Activated T-helper 1 cell treated with anti-CD3 and anti-CD28 coated beads, Interleukin-12 subunit alpha, Interleukin-12 subunit beta, Interleukin-2, Interleukin-4 antibody, amounts not matched to agents 30 ng/mL and 10 ng/mL and 1 ng/mL, durations not matched to agents 14 hours and 24 hours and 36 hours (primary cell): ENCODE measurements around the gene AKAP7. TPM values are rescaled to one million over a fixed set of nuclear protein-coding genes. Genes with fewer than 3 reads are reported as not detected.

Source experiments
- DNase-seq: peaks from one replicate; pipeline ENCODE4 v3.0.0; 2021; ENCODE audit warnings: low spot score
- H3K27ac Mint-ChIP-seq: one replicate; pipeline ENCODE4 v1.8.0; 2021; ENCODE audit warnings: mild to moderate bottlenecking, mixed read lengths
- H3K27me3 Mint-ChIP-seq: one replicate; pipeline ENCODE4 v1.8.0; 2022; ENCODE audit warnings: mild to moderate bottlenecking, moderate library complexity, mixed read lengths; ENCODE audit not compliant: insufficient read depth
- H3K36me3 Mint-ChIP-seq: one replicate; pipeline ENCODE4 v1.8.0; 2021; ENCODE audit warnings: low read depth, mixed read lengths
- H3K4me1 Mint-ChIP-seq: one replicate; pipeline ENCODE4 v1.8.0; 2021; ENCODE audit warnings: low read depth, mixed read lengths
- H3K4me3 Mint-ChIP-seq: one replicate; pipeline ENCODE4 v1.8.0; 2021; ENCODE audit warnings: mild to moderate bottlenecking, moderate library complexity, mixed read lengths
- H3K9me3 Mint-ChIP-seq: one replicate; pipeline ENCODE4 v1.8.0; 2021; ENCODE audit warnings: mixed read lengths
- intact Hi-C: fragments of 100-400 bp; cut with micrococcal nuclease; formaldehyde crosslinking; loops from one replicate; pipeline ENCODE4 v1.15.1; 2024
- total RNA-seq: library from RNA; stranded (reverse); gene quantifications from 2 replicates; pipeline ENCODE4 v1.2.3, GENCODE V29; 2022

The AKAP7 gene
- total RNA-seq, 1 donor from 2014 or later = 3.4 TPM

GRCh38 chr6:131215219-131215618 lies 80.0 kb downstream of the AKAP7 start:
- intact Hi-C loops = no loop called here
- no peak overlapping the region for H3K4me3 Mint-ChIP-seq
- no peak for DNase-seq
- H3K36me3 Mint-ChIP-seq = no peaks in the 10 kb centered on the region
- H3K27ac Mint-ChIP-seq = no peak overlapping the region
- H3K9me3 Mint-ChIP-seq = no peaks in the 10 kb centered on the region
- peaks cover 2% of the 10 kb centered on the region for H3K27me3 Mint-ChIP-seq
- H3K4me1 Mint-ChIP-seq = peaks cover 17% of the 10 kb centered on the region

- no peak overlapping the region for H3K27ac Mint-ChIP-seq
- H3K4me1 Mint-ChIP-seq = peaks cover 17% of the 10 kb centered on the region
- no peak for DNase-seq
- intact Hi-C loops = no loop called here
- H3K4me3 Mint-ChIP-seq = no peak overlapping the region
- H3K36me3 Mint-ChIP-seq = no peaks in the 10 kb centered on the region
- no peaks in the 10 kb centered on the region for H3K9me3 Mint-ChIP-seq
- peaks cover 2% of the 10 kb centered on the region for H3K27me3 Mint-ChIP-seq
Observed at GRCh38 chr6:131216246-131216645, 81.0 kb downstream of the AKAP7 start.

GRCh38 chr6:131222773-131223172 lies 87.5 kb downstream of the AKAP7 start:
- H3K4me1 Mint-ChIP-seq = no peaks in the 10 kb centered on the region
- H3K36me3 Mint-ChIP-seq = peaks cover 4% of the 10 kb centered on the region
- no peaks in the 10 kb centered on the region for H3K9me3 Mint-ChIP-seq
- no peaks in the 10 kb centered on the region for H3K27me3 Mint-ChIP-seq
- DNase-seq = no peak
- intact Hi-C loops = no loop called here
- H3K27ac Mint-ChIP-seq = no peak overlapping the region
- H3K4me3 Mint-ChIP-seq = no peak overlapping the region

GRCh38 chr6:131223416-131223815 lies 88.1 kb downstream of the AKAP7 start:
- peaks cover 5% of the 10 kb centered on the region for H3K36me3 Mint-ChIP-seq

GRCh38 chr6:131225127-131225526 lies 89.9 kb downstream of the AKAP7 start:
- no peaks in the 10 kb centered on the region for H3K27me3 Mint-ChIP-seq
- no peak overlapping the region for H3K27ac Mint-ChIP-seq
- peaks cover 5% of the 10 kb centered on the region for H3K36me3 Mint-ChIP-seq
- no peaks in the 10 kb centered on the region for H3K4me1 Mint-ChIP-seq
- H3K4me3 Mint-ChIP-seq = no peak overlapping the region
- intact Hi-C loops = no loop called here
- no peak for DNase-seq
- H3K9me3 Mint-ChIP-seq = no peaks in the 10 kb centered on the region

More at GRCh38 chr6:131223416-131223815, 88.1 kb downstream of the AKAP7 start:
- intact Hi-C loops = no loop called here
- Mint-ChIP-seq H3K4me1 (no peaks in the 10 kb centered on the region), H3K9me3 (no peaks in the 10 kb centered on the region), H3K4me3 (no peak overlapping the region), H3K27ac (no peak overlapping the region), H3K27me3 (no peaks in the 10 kb centered on the region)
- DNase-seq = no peak

- Mint-ChIP-seq H3K36me3 (peaks cover 5% of the 10 kb centered on the region), H3K4me1 (no peaks in the 10 kb centered on the region), H3K9me3 (no peaks in the 10 kb centered on the region), H3K4me3 (no peak overlapping the region), H3K27me3 (no peaks in the 10 kb centered on the region), H3K27ac (no peak overlapping the region)
- no peak for DNase-seq
- intact Hi-C loops = no loop called here
Observed at GRCh38 chr6:131225959-131226358, 90.7 kb downstream of the AKAP7 start.

- no peak for DNase-seq
- H3K36me3 Mint-ChIP-seq = peaks cover 5% of the 10 kb centered on the region
- H3K9me3 Mint-ChIP-seq = no peaks in the 10 kb centered on the region
- H3K27me3 Mint-ChIP-seq = no peaks in the 10 kb centered on the region
- H3K4me3 Mint-ChIP-seq = no peak overlapping the region
- no peaks in the 10 kb centered on the region for H3K4me1 Mint-ChIP-seq
- no peak overlapping the region for H3K27ac Mint-ChIP-seq
- intact Hi-C loops = no loop called here
Observed at GRCh38 chr6:131226459-131227157, 91.3 kb downstream of the AKAP7 start.

- Mint-ChIP-seq H3K36me3 (peaks cover 1% of the 10 kb centered on the region), H3K4me3 (no peak overlapping the region), H3K9me3 (no peaks in the 10 kb centered on the region), H3K4me1 (no peaks in the 10 kb centered on the region), H3K27ac (no peak overlapping the region), H3K27me3 (no peaks in the 10 kb centered on the region)
- DNase-seq = no peak
- intact Hi-C loops = no loop called here
Observed at GRCh38 chr6:131227158-131227543, 91.9 kb downstream of the AKAP7 start.

- H3K27ac Mint-ChIP-seq = no peak overlapping the region
- H3K36me3 Mint-ChIP-seq = peaks cover 1% of the 10 kb centered on the region
- no peaks in the 10 kb centered on the region for H3K4me1 Mint-ChIP-seq
- no peak overlapping the region for H3K4me3 Mint-ChIP-seq
- intact Hi-C loops = no loop called here
- no peaks in the 10 kb centered on the region for H3K9me3 Mint-ChIP-seq
- no peak for DNase-seq
- no peaks in the 10 kb centered on the region for H3K27me3 Mint-ChIP-seq
Observed at GRCh38 chr6:131231103-131231502, 95.8 kb downstream of the AKAP7 start.

GRCh38 chr6:131231891-131232290 lies 96.6 kb downstream of the AKAP7 start:
- Mint-ChIP-seq H3K36me3 (peaks cover 4% of the 10 kb centered on the region), H3K9me3 (peaks cover 5% of the 10 kb centered on the region), H3K4me3 (no peak overlapping the region), H3K27me3 (no peaks in the 10 kb centered on the region), H3K27ac (no peak overlapping the region), H3K4me1 (no peaks in the 10 kb centered on the region)
- intact Hi-C loops = no loop called here
- no peak for DNase-seq

GRCh38 chr6:131244942-131245341 lies 109.7 kb downstream of the AKAP7 start:
- Mint-ChIP-seq H3K4me1 (peaks cover 7% of the 10 kb centered on the region), H3K27me3 (no peaks in the 10 kb centered on the region), H3K27ac (no peak overlapping the region)

GRCh38 chr6:131250122-131250521 lies 114.9 kb downstream of the AKAP7 start:
- H3K27me3 Mint-ChIP-seq = no peaks in the 10 kb centered on the region
- H3K9me3 Mint-ChIP-seq = no peaks in the 10 kb centered on the region
- H3K36me3 Mint-ChIP-seq = peaks cover 4% of the 10 kb centered on the region
- no peak overlapping the region for H3K4me3 Mint-ChIP-seq
- no peak for DNase-seq
- intact Hi-C loops = no loop called here
- H3K27ac Mint-ChIP-seq = no peak overlapping the region
- peaks cover 17% of the 10 kb centered on the region for H3K4me1 Mint-ChIP-seq

More at GRCh38 chr6:131244942-131245341, 109.7 kb downstream of the AKAP7 start:
- peaks cover 12% of the 10 kb centered on the region for H3K9me3 Mint-ChIP-seq
- intact Hi-C loops = no loop called here
- no peak for DNase-seq
- peaks cover 5% of the 10 kb centered on the region for H3K36me3 Mint-ChIP-seq
- H3K4me3 Mint-ChIP-seq = no peak overlapping the region

- H3K4me1 Mint-ChIP-seq = peaks cover 18% of the 10 kb centered on the region
- H3K27me3 Mint-ChIP-seq = no peaks in the 10 kb centered on the region
- H3K4me3 Mint-ChIP-seq = no peak overlapping the region
- intact Hi-C loops = no loop called here
- DNase-seq = no peak
- no peak overlapping the region for H3K27ac Mint-ChIP-seq
- peaks cover 5% of the 10 kb centered on the region for H3K36me3 Mint-ChIP-seq
- H3K9me3 Mint-ChIP-seq = no peaks in the 10 kb centered on the region
Observed at GRCh38 chr6:131250936-131251335, 115.7 kb downstream of the AKAP7 start.
